Osteoblast (primary cell): ENCODE measurements around the gene ACP1. TPM values are rescaled to one million over a fixed set of nuclear protein-coding genes. Genes with fewer than 3 reads are reported as not detected.

Experiments
- DNase-seq: peaks from one replicate; pipeline ENCODE4 v3.0.0; 2011; ENCODE audit warnings: low spot score, mixed read lengths; ENCODE audit not compliant: insufficient read length; ENCODE audit errors: missing footprints
- H2AFZ ChIP-seq: 2 replicates; pipeline ENCODE4 v1.6.0; 2011; ENCODE audit warnings: mild to moderate bottlenecking, low read length
- H3K27ac ChIP-seq: 2 replicates; pipeline ENCODE4 v1.5.1; 2011; ENCODE audit warnings: mild to moderate bottlenecking, low read depth, low read length, moderate library complexity
- H3K27me3 ChIP-seq: 2 replicates; pipeline ENCODE4 v1.6.0; 2012; ENCODE audit warnings: mild to moderate bottlenecking, control low read depth, inconsistent platforms, low read length, moderate library complexity; ENCODE audit not compliant: insufficient read depth
- H3K36me3 ChIP-seq: 2 replicates; pipeline ENCODE4 v1.5.1; 2011; ENCODE audit warnings: mild to moderate bottlenecking, low read length, control low read depth, moderate library complexity; ENCODE audit not compliant: insufficient read depth
- H3K4me1 ChIP-seq: 2 replicates; pipeline ENCODE4 v1.5.1; 2011; ENCODE audit warnings: mild to moderate bottlenecking, low read length, control low read depth, moderate library complexity; ENCODE audit not compliant: insufficient read depth
- H3K4me2 ChIP-seq: 2 replicates; pipeline ENCODE4 v1.6.0; 2011; ENCODE audit warnings: mild to moderate bottlenecking, low read length; ENCODE audit not compliant: insufficient read depth
- H3K4me3 ChIP-seq: fragments of 200-600 bp; sonication (generic); 3 replicates; pipeline ENCODE4 v1.5.1; 2012; ENCODE audit warnings: mild to moderate bottlenecking, low read length, inconsistent platforms; ENCODE audit not compliant: insufficient read depth
- H3K79me2 ChIP-seq: 2 replicates; pipeline ENCODE4 v1.6.0; 2012; ENCODE audit warnings: mild to moderate bottlenecking, low read length, control low read depth, inconsistent platforms; ENCODE audit not compliant: insufficient read depth
- H3K9me3 ChIP-seq: 2 replicates; pipeline ENCODE4 v1.5.1; 2011; ENCODE audit warnings: low read depth, low read length, control low read depth
- H4K20me1 ChIP-seq: 2 replicates; pipeline ENCODE4 v1.6.0; 2012; ENCODE audit warnings: mild to moderate bottlenecking, low read length, control low read depth; ENCODE audit not compliant: insufficient read depth
- CTCF ChIP-seq: IDR thresholded peaks from 2 replicates; pipeline ENCODE4 v1.5.1; 2011; ENCODE audit warnings: mild to moderate bottlenecking, low read depth, low read length, moderate library complexity; ENCODE audit errors: extremely low read depth
- total RNA-seq: library from RNA; depleted of rRNA; stranded (reverse); fragments of >200 nt; gene quantifications from 2 replicates; pipeline ENCODE4 v1.2.3, GENCODE V29; 2012

ACP1 gene
- total RNA-seq, 1 donor, result 80.0 TPM

GRCh38 chr2:305366-305765, 40.6 kb downstream of the ACP1 start:
- Histone ChIP-seq H3K27me3 (no peaks in the 10 kb centered on the region), H3K4me3 (no peak overlapping the region), H2AFZ (no peak overlapping the region), H3K4me2 (no peak overlapping the region), H3K4me1 (no peaks in the 10 kb centered on the region), H3K36me3 (no peaks in the 10 kb centered on the region), H3K9me3 (no peaks in the 10 kb centered on the region), H3K27ac (no peak overlapping the region), H4K20me1 (no peaks in the 10 kb centered on the region), H3K79me2 (no peaks in the 10 kb centered on the region)
- no peak for TF ChIP-seq CTCF
- no peak for DNase-seq

DNA sequence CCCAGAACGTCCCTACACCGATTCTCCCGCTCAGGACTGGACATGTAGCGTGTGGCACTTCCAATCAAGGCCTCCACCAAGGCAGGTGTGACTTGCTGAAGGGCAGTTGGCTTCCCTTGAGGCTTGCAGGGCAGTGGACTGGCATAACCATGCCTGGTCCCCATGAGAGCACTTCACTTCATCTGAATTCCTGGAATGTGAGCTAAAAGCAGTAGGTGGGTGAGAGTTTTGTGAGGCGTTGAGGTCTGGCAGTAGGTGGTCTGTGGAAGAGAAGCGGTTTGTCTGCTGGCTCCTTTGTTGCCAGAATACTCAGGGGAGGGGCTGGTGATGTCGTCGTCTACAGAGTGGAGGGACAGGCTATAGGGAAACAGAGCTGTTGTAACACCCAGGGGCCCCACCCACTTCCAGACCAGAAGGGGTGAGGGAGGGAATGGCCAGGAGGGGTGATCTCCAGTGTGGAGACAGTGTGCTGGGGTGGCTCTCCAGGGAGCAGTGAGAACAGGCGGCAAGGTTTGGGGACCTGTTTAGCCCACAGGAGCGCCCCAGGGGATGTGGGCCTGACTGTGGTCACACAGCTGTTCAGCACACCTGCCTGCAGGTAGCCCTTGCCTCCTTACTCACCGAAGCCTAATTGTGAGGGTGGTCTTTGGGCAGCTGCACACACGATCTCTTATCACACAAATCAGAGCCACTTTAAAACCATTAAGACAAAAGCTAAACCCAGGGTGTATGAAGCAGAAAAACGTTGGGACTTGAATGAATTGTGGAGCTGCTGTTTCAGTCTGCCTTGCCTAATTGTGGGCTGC, 44.6 kb downstream of the ACP1 start:
- DNase-seq, result no peak
- H3K36me3 ChIP-seq, result no peaks in the 10 kb centered on the region
- H3K4me3 ChIP-seq, result no peak overlapping the region
- H3K27ac ChIP-seq, result no peak overlapping the region
- H3K79me2 ChIP-seq, result no peaks in the 10 kb centered on the region
- no peaks in the 10 kb centered on the region for H3K4me1 ChIP-seq
- no peak overlapping the region for H2AFZ ChIP-seq
- H4K20me1 ChIP-seq, result no peaks in the 10 kb centered on the region
- TF ChIP-seq CTCF, result no peak
- no peaks in the 10 kb centered on the region for H3K9me3 ChIP-seq
- no peak overlapping the region for H3K4me2 ChIP-seq
- no peaks in the 10 kb centered on the region for H3K27me3 ChIP-seq

GRCh38 chr2:309954-310510, 45.3 kb downstream of the ACP1 start:
- Histone ChIP-seq H2AFZ (no peak overlapping the region), H3K9me3 (no peaks in the 10 kb centered on the region), H3K4me3 (no peak overlapping the region), H3K4me1 (no peaks in the 10 kb centered on the region), H3K79me2 (no peaks in the 10 kb centered on the region), H3K27me3 (no peaks in the 10 kb centered on the region), H3K4me2 (no peak overlapping the region), H4K20me1 (no peaks in the 10 kb centered on the region), H3K36me3 (no peaks in the 10 kb centered on the region), H3K27ac (no peak overlapping the region)
- TF ChIP-seq CTCF, result no peak
- no peak for DNase-seq

DNA sequence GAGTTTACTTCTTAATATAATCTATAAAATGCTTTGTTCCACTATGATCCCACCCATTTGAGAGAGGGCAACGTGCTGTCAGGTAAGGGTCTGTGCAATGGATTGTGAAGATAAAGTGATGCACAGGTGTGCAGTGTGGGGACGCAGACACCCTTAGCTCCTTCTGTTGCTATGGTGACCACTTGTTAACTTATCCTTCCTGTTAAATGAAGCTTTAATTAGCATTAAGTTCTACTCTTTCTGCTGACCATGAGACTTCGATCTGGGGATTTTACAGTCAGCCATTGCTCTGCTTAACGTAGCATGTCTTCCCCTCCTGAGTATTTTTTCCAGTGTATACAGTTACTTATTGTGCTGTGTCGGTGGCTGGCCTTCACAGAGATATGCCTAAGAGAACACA, 46.2 kb downstream of the ACP1 start:
- Histone ChIP-seq H3K4me1 (no peaks in the 10 kb centered on the region), H3K27me3 (no peaks in the 10 kb centered on the region), H3K36me3 (no peaks in the 10 kb centered on the region), H3K9me3 (no peaks in the 10 kb centered on the region), H3K27ac (no peak overlapping the region), H2AFZ (no peak overlapping the region), H4K20me1 (no peaks in the 10 kb centered on the region), H3K4me2 (no peak overlapping the region), H3K79me2 (no peaks in the 10 kb centered on the region), H3K4me3 (no peak overlapping the region)
- no peak for TF ChIP-seq CTCF
- DNase-seq, result no peak
